Measurements from ENCODE around the gene SLC35F3.
"Not testable (repeated sequence)": the region's sequence is repeated elsewhere in the genome, so short reads cannot be mapped to it uniquely, and the experiment has no call there.

Gene SLC35F3

DNA sequence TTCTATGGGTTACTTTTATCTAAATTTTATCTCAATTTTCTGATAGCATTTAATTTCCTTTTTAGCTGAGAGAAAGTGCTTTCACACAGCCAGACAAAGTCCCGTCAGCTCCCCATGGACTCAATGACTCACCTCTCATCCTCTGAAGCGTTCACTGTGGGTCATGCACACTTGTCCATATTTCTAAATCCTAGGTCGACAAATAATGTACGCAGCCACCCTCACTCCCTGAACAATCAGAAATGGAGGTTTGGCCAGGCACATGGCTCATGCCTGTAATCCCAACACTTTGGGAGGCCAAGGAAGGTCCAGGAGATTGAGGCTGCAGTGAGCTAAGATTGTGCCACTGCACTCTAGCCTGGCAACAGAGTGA is 426.4 kb downstream of the SLC35F3 start:
- no peak for DNase-seq

DNA sequence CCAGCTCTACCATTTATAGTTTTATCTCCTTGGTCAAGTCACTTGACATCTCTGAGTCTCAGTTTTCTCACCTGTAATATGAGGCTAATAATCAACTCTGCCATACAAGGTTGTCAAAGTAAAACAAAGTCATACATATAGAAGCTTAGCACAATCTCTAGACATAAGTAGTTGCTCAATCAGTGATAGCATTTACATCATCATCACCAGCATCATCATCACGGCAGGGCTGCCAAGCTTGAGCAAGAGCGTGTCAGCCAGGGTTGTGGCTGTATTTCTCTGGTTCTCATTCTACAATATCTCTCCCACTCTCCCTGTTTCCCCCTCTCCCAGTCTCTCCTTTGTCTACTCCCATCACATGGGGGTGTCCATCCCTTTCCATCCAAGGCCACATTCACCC is 427.0 kb downstream of the SLC35F3 start:
- DNase-seq: no peak

GRCh38 chr1:234336359-234336758 is 431.9 kb downstream of the SLC35F3 start:
- no peak for DNase-seq

GRCh38 chr1:234337233-234337632 is 432.8 kb downstream of the SLC35F3 start:
- DNase-seq: no peak

- no peak for DNase-seq
Measured at GRCh38 chr1:234340528-234340927, 436.1 kb downstream of the SLC35F3 start.

DNA sequence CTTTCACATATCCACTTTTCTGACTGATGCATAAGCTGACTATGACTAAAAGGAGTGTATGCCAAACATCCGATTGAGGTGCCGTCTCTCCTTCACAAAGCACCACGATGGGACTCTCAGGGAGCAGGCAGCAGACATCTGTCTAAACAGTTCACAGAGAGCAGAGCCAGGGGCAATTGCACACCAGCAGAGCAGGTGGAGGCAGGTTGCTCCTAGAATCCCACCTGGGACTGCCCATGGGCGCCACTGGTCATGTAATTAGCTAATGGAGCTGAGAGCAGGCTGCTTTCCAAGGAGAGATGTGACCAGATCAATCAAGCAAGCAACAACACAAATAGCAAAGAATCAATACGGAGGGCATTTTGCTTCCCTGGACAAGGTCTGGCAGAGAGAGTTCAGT is 438.3 kb downstream of the SLC35F3 start:
- DNase-seq: no peak

GRCh38 chr1:234345237-234345636 is 440.8 kb downstream of the SLC35F3 start:
- no peak for DNase-seq

GRCh38 chr1:234348964-234349363 is 444.5 kb downstream of the SLC35F3 start:
- DNase-seq: no peak

- no peak for DNase-seq
Measured at GRCh38 chr1:234355782-234356510, 451.5 kb downstream of the SLC35F3 start.

DNA sequence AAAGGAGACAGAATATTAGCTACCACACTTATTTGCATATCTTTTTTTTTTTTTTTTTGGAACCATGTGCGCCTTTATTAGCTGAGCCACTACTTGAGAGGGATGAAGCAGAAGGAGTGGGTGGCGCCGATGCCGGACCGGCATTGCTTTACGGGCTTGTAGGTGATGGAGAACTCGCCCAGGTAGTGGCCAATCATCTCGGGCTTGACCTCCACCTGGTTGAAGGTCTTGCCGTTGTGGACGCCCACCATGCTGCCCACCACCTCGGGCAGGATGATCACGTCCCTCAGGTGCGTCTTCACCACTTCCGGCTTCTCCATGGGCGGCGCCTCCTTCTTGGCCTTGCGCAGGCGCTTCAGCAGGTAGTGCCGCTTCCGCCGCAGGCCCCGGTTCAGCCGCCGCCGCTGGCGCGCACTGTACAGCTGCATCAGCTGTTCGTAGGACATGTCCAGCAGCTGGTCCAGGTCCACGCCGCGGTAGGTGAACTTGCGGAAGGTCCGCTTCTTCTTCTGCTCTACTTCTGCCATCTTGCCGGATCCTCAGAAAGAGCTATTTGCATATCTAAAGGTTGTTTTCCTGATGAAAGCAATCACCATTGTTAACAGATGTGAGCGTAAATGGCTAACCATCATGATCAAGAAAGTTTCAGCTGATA is 452.3 kb downstream of the SLC35F3 start:
- not testable (repeated sequence) for DNase-seq

DNA sequence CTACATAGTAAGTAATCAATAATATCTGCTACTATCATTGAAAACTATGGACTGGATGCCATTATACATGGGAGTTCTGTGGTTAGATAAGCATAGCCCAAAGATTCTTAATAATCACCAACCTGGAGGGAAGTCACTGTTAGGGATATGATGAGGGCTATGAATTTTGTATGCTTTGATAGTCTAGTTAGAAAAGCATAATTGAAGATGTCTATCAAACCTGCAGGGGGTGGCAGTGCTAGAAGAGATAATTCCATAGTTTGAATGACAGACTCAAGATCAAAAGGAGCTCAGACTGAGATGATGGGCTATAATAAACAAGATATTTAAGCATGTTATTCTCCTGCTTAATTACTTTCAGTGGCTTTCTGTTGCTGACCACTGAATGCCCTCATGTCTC is 453.4 kb downstream of the SLC35F3 start:
- no peak for DNase-seq

DNA sequence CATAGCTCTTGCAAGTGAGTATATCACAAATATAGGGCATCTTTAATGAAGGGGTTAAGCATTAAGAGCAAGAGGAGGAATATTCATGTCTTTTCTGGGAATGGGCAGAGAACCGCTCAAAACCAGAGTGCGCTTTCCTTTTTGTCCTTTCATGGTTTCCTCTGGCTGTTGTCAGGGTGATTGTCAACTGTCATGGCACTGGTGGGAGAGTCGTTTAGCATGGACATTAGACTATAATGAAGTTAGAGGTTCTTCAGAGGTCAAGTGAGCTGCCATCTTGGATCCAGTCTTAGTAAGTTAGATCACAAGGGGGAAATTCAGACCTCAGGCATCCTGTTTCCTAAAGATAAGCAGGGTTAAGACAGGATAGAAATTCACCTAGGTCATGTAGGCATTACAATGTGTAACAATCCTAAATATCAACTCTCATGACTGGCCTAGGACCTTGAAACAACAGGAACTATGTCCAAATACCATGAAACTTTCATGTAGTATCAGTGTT is 456.7 kb downstream of the SLC35F3 start:
- DNase-seq: no peak

- no peak for DNase-seq
Measured at GRCh38 chr1:234362558-234362957, 458.1 kb downstream of the SLC35F3 start.

DNA sequence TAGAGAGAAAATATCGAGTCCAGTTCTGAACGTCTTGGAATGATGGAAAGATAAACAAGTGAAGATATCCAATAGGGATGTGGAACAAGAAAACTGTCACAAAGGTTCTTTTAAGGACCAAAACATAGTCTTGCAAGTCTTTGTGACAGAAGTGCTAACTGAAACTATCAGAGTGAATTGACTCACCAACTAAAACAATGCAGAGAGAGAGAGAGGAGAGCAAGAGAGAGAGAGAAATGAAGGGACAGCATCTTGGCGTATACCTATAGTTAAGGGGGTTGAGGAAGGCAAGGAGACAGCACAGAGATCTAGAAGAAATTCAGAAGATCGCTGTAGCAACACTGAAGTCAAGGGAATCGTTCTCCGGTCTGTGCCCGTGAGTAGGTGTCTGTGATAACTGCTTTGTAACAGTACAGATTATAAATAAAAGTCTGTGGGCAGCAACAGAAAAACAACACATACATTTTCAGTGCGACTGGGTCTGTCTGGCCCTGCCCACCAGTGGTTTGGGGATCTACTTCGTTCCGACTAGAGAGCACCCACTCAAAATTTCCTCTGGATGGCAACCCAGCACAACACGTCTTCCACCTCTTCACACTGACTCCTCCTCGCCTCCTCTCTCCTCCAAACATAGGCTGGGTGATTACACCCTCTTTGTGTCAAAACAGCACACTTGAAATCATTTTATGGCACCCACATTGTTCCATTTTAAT is 464.0 kb downstream of the SLC35F3 start:
- DNase-seq: no peak

DNA sequence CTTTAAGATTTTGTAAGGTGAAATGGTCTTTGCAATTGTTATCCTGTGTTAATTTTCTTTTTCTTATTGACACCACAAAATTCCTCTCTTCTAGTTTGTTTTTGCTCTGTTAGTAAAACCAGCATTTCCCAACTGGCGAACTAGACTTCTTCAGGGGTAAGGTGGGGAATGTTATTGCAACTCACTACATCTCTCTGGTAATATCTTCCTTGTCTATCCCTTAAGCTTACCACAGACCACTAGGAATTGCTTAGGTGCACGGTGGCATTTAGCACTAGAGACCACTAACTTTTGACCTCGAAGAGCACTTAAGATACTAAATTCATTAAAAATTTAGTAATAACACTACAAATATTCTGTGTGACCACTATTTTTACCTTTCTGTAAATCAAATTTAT is 464.6 kb downstream of the SLC35F3 start:
- DNase-seq: no peak

DNA sequence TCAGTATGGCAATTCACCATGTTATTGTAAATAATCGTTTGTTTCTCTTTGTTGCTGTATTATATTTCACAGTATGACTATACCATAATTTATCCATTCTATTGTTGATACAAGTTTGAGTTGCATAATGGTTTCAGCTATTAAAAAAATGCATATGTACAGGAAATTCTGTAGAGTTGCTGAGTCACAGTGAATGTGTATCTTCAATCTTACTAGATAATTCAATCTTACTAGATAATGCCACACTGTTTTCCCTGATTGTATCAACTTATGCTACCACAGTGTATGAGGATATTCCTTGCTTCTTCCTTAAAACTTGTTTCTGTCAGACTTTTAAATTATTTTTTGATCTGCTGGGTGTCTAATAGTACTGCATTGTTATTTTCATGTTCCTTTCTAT is 465.3 kb downstream of the SLC35F3 start:
- DNase-seq: no peak

- DNase-seq: no peak
Measured at GRCh38 chr1:234371414-234371813, 466.9 kb downstream of the SLC35F3 start.

DNA sequence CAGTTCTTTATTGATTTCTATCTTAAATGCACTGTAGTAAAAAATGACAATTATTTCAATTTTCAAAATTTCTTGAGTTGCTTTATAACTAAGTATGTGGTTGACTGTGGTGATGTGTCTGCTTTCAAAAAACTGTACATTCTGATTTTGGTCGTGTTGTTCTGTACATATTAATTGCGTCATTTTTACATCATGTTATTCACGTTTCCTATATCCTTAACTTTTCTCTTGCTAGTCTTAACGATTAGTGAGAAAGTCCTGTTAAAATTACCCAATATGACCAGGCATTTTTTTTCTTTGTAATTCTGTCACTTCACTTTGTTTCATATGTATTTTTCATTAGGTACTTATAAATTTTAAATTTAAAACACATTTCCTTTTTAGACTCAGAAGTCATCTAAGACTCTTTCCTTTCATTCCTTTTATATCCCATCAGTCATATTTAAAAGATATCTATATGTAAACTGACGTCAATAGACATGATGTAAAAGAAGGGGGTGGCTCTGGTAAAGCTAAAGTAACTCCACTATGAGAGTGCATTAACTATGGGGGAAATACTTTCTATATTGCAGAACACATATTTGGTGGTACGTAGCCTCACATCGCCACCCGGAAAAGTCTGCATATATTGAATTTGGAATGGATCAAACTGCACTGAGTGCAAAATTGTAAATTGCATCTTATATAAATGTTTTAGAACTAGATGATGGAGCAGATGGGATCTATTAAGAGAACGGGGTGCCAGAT is 467.7 kb downstream of the SLC35F3 start:
- no peak for DNase-seq

DNA sequence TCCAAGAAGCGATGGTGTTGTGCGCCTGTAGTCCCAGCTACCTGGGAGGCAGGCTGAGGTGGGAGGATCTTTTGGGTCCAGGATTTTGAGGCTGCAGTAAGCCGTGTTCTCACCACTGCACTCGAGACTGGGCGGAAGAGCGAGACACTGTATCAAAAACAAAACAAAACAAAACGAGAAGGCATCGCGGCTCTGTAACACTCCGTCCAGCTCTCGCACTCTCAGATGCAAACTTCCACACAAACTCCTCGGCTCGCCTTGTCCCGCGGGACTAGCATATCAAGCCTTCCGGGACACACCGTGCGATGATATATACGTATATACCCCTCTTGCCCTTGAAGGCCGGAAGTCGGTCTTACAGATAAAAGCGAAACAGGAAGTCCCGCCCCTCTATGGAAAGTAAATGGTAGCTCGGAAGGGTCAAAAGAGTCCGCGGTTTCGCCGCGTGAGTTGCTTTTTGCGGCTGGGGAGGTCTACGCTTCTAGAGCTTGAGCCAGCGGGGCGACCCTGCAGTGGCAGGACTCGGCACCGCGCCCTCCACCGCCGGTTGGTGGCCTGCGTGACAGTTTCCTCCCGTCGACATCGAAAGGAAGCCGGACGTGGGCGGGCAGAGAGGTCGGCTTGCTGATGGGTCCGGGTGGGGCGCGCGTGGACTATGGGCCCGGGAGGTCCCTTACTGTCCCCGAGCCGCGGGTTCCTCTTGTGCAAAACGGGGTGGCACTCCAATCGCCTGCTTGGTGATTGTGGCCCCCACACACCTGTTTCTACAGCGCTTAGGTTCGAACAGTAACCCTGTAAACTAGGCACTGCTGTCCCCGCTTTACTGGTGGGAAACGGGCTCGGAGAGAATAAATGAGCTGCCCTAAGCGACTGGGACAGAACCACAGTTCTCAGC is 468.8 kb downstream of the SLC35F3 start, which contains the start of gene COA6:
COA6 (plus strand) TSS at position 393 of the 895 bp plus-strand sequence; CDS start at position 404, 11 bp downstream.
- peak; percentile 98 for DNase-seq

- DNase-seq: no peak
Measured at GRCh38 chr1:234373959-234374254, 469.4 kb downstream of the SLC35F3 start.
